BE2C (cell line): Measurements from ENCODE around the gene CLEC16A.

Experiments used
- DNase-seq: peaks from one replicate; pipeline ENCODE4 v3.0.0-alpha.2; 2020
- H3K27me3 ChIP-seq: fragments of 250-450 bp; sonication (Bioruptor Pico); 2 replicates; pipeline ENCODE4 v1.5.1; 2020; ENCODE audit warnings: mild to moderate bottlenecking
- H3K36me3 ChIP-seq: fragments of 250-450 bp; sonication (Bioruptor Pico); 2 replicates; pipeline ENCODE4 v1.5.1; 2020; ENCODE audit warnings: mild to moderate bottlenecking
- H3K4me1 ChIP-seq: fragments of 250-450 bp; sonication (Bioruptor Pico); 2 replicates; pipeline ENCODE4 v1.5.1; 2020
- H3K4me3 ChIP-seq: 2 replicates; pipeline ENCODE4 v1.5.1; 2011; ENCODE audit warnings: low read depth, low read length
- H3K9me3 ChIP-seq: fragments of 250-450 bp; sonication (Bioruptor Pico); 2 replicates; pipeline ENCODE4 v1.5.1; 2020
- CTCF ChIP-seq: IDR thresholded peaks from 2 replicates; pipeline ENCODE4 v1.5.1; 2012; ENCODE audit warnings: mild to moderate bottlenecking, low read depth, low read length

CLEC16A gene

GRCh38 chr16:11165894-11166665 is 221.7 kb downstream of the CLEC16A start:
- TF ChIP-seq CTCF = no peak
- Histone ChIP-seq H3K4me3 (no peak overlapping the region), H3K4me1 (peaks cover 6% of the 10 kb centered on the region; the same call in 1 of the 2 replicates), H3K9me3 (no peaks in the 10 kb centered on the region), H3K27me3 (no peaks in the 10 kb centered on the region), H3K36me3 (no peaks in the 10 kb centered on the region)
- DNase-seq = no peak

GRCh38 chr16:11167581-11167980 is 223.2 kb downstream of the CLEC16A start:
- DNase-seq = no peak
- Histone ChIP-seq H3K27me3 (no peaks in the 10 kb centered on the region), H3K4me3 (no peak overlapping the region), H3K9me3 (no peaks in the 10 kb centered on the region), H3K36me3 (no peaks in the 10 kb centered on the region), H3K4me1 (peaks cover 4% of the 10 kb centered on the region; the same call in 1 of the 2 replicates)
- no peak for TF ChIP-seq CTCF

- no peaks in the 10 kb centered on the region for H3K4me1 ChIP-seq
- H3K4me3 ChIP-seq = no peak overlapping the region
- DNase-seq = no peak
- H3K9me3 ChIP-seq = no peaks in the 10 kb centered on the region
- H3K27me3 ChIP-seq = no peaks in the 10 kb centered on the region
- no peak for TF ChIP-seq CTCF
- no peaks in the 10 kb centered on the region for H3K36me3 ChIP-seq
Measured at GRCh38 chr16:11168386-11169051, 224.2 kb downstream of the CLEC16A start.

- no peaks in the 10 kb centered on the region for H3K9me3 ChIP-seq
- no peak for DNase-seq
- H3K36me3 ChIP-seq = no peaks in the 10 kb centered on the region
- no peak overlapping the region for H3K4me3 ChIP-seq
- no peaks in the 10 kb centered on the region for H3K4me1 ChIP-seq
- no peak for TF ChIP-seq CTCF
- no peaks in the 10 kb centered on the region for H3K27me3 ChIP-seq
Measured at GRCh38 chr16:11169641-11170040, 225.3 kb downstream of the CLEC16A start.

- Histone ChIP-seq H3K4me1 (no peaks in the 10 kb centered on the region), H3K9me3 (no peaks in the 10 kb centered on the region), H3K4me3 (no peak overlapping the region), H3K27me3 (no peaks in the 10 kb centered on the region), H3K36me3 (no peaks in the 10 kb centered on the region)
- no peak for DNase-seq
- no peak for TF ChIP-seq CTCF
Measured at GRCh38 chr16:11170201-11170600, 225.8 kb downstream of the CLEC16A start.
